Cardiac muscle cell (in vitro differentiated cells and primary cell): ENCODE data around the gene JHY. TPM values are rescaled to one million over a fixed set of nuclear protein-coding genes. Genes with fewer than 3 reads are reported as not detected.

Source experiments
- DNase-seq, 2 donors: peaks; one replicate each; pipeline versions ENCODE4 v3.0.0 to v3.0.0-alpha.2; 2010 to 2017; ENCODE audit warnings: low read depth in 1 of 2, low spot score in 1 of 2
- H3K27ac ChIP-seq: fragments of 200-600 bp; sonication (generic); 2 replicates; pipeline ENCODE4 v1.5.1; 2016
- H3K27me3 ChIP-seq: fragments of 200-600 bp; sonication (generic); 2 replicates; pipeline ENCODE4 v1.6.0; 2016; ENCODE audit warnings: control low read depth
- H3K36me3 ChIP-seq: fragments of 200-600 bp; sonication (generic); 2 replicates; pipeline ENCODE4 v1.5.1; 2016; ENCODE audit warnings: control low read depth
- H3K4me1 ChIP-seq: fragments of 200-600 bp; sonication (generic); 2 replicates; pipeline ENCODE4 v1.8.1; 2017; ENCODE audit warnings: low read depth, mild to moderate bottlenecking, mixed run types
- H3K4me3 ChIP-seq: fragments of 200-600 bp; sonication (generic); 2 replicates; pipeline ENCODE4 v1.5.1; 2016; ENCODE audit warnings: mild to moderate bottlenecking
- H3K9me3 ChIP-seq: fragments of 200-600 bp; sonication (generic); 2 replicates; pipeline ENCODE4 v1.5.1; 2017; ENCODE audit warnings: low read depth, mild to moderate bottlenecking, control low read depth
- polyA plus RNA-seq: library from polyadenylated mRNA; unstranded; fragments of >200 nt; fragmentation: Nextera tagmentation; extraction: Ambion mirVana; gene quantifications from 2 replicates; pipeline ENCODE4 v1.2.1, GENCODE V29; 2016
- total RNA-seq: library from RNA; depleted of rRNA; stranded (reverse); fragments of >200 nt; gene quantifications from 2 replicates; pipeline ENCODE4 v1.2.3, GENCODE V29; 2016
- TF ChIP-seq, protein P1 (sequence below): IDR thresholded peaks from 2 replicates; pipeline ENCODE4 v1.5.1; 2012; ENCODE audit warnings: low read depth, mild to moderate bottlenecking, low read length

Gene JHY
- total and polyA plus RNA-seq, 2 experiments from 2014 or later, result 2.3 to 2.5 TPM

DNA sequence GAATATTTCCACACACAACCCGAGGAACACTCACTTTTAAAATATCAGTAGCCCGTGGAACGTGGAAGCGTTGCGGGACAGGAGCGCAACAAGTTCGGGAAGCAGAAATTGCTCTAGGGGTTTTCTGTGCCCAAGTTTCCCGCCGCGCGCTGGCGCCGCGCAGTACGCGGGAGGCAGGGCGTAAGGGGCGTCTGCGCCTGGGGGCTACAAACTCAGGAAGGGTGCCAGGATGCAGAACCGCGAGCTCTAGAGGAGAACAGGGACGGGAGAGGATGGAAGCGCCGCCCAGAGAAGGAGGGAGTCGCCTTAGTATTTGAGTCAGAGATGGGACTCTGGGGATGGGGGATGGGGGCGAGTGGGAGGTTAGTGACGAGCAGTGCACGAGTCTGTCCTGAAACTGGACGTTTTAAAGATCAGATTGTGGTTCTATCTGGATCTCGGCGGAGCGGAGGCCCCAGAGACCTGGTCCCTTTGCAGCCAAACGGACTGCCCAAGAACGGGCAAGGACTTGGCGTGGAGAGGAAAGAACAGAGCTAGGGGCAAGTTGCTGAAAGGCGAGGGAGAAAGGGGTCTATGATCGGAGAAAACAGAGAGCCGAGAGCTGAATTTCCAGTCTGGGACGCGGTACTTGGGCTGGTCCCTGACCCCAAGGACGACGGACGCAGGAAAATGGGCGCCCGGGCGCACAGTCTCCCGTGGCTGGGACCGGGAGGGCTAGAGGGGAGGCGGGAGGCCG lies 94.3 kb downstream of the JHY start:
- no peak overlapping the region for H3K27ac ChIP-seq
- TF ChIP-seq, protein P1, sequence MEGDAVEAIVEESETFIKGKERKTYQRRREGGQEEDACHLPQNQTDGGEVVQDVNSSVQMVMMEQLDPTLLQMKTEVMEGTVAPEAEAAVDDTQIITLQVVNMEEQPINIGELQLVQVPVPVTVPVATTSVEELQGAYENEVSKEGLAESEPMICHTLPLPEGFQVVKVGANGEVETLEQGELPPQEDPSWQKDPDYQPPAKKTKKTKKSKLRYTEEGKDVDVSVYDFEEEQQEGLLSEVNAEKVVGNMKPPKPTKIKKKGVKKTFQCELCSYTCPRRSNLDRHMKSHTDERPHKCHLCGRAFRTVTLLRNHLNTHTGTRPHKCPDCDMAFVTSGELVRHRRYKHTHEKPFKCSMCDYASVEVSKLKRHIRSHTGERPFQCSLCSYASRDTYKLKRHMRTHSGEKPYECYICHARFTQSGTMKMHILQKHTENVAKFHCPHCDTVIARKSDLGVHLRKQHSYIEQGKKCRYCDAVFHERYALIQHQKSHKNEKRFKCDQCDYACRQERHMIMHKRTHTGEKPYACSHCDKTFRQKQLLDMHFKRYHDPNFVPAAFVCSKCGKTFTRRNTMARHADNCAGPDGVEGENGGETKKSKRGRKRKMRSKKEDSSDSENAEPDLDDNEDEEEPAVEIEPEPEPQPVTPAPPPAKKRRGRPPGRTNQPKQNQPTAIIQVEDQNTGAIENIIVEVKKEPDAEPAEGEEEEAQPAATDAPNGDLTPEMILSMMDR, result no peak
- no peak for DNase-seq
- peaks cover 11% of the 10 kb centered on the region for H3K4me1 ChIP-seq
- no peaks in the 10 kb centered on the region for H3K9me3 ChIP-seq
- peak overlapping the region; percentile 16 for H3K4me3 ChIP-seq
- no peaks in the 10 kb centered on the region for H3K36me3 ChIP-seq
- H3K27me3 ChIP-seq, result peaks cover 99% of the 10 kb centered on the region

DNA sequence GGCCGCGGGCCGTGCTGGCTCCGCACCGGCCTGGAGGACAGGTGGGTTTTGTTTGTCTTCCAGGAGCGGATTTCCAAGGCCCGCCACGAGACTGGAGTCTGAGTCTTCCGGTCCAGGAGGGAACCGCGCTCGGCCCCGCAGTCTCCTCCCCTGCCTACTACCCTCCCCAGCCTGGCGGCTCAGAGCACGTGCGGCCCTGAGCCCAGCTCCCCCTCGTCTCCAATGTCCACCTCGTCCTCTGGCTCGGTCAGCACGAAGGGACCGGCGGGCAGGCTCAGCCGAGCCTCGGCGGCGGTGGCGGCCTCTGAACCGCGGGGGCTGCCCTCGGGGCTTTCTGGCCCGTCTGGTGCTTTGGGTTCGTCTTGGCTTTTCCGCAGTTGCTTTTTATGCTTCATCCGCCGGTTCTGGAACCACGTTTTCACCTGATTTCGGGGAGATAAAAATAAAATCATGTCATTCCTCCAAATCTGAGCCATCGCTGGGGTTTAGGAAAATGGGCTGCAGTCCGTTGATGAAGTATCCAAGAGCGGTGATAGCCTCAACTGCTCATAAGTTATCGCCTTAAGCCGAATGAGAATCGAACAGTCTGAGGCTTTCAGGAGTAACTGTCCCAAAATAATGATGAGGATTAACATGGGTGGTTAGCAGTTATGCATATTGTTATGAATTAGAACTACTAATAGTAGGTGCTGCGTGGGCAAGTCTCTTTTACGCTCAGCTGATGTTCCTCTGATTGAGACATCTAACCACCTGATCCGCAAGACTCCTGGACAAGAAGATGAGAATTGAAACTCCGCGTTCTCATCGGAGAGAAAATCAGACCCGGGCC lies 95.1 kb downstream of the JHY start:
- TF ChIP-seq, protein P1, result no peak
- Histone ChIP-seq H3K9me3 (no peaks in the 10 kb centered on the region), H3K4me1 (peaks cover 11% of the 10 kb centered on the region), H3K27ac (no peak overlapping the region), H3K4me3 (peak overlapping the region; percentile 16), H3K27me3 (peaks cover 99% of the 10 kb centered on the region), H3K36me3 (no peaks in the 10 kb centered on the region)
- DNase-seq, result peak in 1 of 2 donors; percentile 31

DNA sequence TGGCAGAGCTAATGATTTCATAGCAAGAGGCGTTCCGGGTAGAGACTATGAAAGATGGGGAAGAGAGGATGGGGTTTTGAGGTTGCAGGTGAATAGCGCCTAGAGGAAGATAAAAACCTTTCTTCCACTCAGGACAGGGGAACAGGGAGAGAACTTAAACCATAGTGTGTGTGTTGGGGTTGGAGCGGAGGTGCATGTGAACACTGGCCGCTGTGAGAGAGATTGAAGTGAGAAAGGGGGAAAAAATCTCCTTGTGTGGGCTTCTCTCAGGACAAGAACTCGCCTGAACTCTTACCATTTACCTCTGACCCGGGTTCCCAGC lies 95.7 kb downstream of the JHY start:
- Histone ChIP-seq H3K9me3 (no peaks in the 10 kb centered on the region), H3K4me1 (peaks cover 11% of the 10 kb centered on the region), H3K27ac (no peak overlapping the region), H3K4me3 (no peak overlapping the region), H3K36me3 (no peaks in the 10 kb centered on the region), H3K27me3 (peaks cover 99% of the 10 kb centered on the region)
- TF ChIP-seq, protein P1, result no peak
- DNase-seq, result no peak

DNA sequence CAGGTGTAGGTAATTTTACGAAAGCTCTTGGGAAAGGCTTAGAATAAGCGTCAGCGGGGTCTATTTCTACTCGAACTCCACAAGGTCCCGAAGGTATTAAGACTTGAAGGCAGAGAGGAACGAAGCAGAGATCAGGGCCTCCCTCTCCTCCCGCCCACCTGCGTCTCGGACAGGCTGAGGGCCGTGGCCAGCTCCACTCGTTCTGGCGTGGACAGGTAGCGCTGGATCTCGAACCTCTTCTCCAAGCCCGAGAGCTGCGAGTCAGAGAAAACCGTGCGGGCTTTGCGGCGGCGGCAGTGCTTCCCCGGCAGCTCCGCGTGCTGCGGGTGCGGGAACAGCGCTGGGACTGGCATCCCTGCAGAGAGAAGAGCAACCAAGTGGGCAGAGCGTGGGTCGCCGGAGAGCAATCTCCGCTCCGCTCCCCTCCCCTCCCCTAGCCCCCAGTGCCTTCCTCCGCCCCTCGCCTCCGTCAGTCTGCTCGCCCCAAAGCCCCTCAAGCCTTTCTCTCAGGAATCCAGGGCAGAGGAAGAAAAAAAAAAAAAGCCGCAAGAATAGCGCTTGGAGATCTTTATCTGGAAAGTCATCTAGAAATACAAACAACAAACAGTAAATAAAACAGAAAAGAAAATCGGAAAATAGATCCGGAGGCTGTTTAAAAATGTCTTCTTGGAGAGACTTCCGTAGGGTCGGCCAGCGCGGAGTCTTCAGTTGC lies 96.7 kb downstream of the JHY start:
- Histone ChIP-seq H3K4me1 (peaks cover 15% of the 10 kb centered on the region), H3K27ac (no peak overlapping the region), H3K27me3 (peaks cover 99% of the 10 kb centered on the region), H3K4me3 (no peak overlapping the region), H3K9me3 (no peaks in the 10 kb centered on the region), H3K36me3 (no peaks in the 10 kb centered on the region)
- no peak for DNase-seq
- TF ChIP-seq, protein P1, result no peak

DNA sequence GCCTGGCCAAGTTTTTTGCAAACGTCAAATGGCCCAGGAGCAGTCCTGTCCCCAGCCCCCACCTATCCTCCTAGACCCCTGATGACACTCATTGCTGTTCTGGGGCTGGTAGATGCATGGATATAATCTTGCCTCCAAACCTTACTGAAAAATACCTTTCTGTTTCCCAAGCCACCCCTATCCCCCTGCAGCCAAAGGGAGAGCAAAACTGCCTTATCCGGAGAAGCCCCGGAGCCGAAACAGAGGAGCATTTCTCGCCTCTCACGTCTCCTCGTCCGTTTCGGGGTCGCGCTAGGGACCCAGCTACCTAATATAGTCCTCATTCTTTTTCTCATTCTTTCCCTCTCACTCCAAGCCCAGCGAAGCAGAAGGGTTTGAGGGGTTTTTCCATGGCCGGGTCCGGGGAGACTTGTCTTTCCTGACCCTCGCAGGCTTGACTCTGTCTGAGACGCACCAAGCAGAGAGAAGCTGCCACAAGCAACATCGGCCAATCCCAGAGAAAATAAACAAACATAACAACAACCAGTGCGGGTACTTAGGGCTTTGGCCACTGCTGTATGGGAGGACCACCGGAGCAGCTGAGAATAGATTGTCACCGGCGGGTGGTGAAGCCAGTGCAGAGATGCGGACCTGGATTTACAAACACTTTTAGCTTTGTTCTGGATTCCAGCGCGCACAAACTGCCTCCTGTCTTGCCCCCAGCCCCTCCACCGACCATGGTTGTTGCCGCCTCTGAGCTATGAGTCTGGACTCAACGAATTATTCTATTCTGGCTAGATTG lies 97.4 kb downstream of the JHY start:
- TF ChIP-seq, protein P1, result no peak
- H3K4me3 ChIP-seq, result no peak overlapping the region

More for the DNA sequence above, 97.4 kb downstream of the JHY start:
- H3K9me3 ChIP-seq, result no peaks in the 10 kb centered on the region
- DNase-seq, result no peak
- peaks cover 99% of the 10 kb centered on the region for H3K27me3 ChIP-seq
- no peaks in the 10 kb centered on the region for H3K36me3 ChIP-seq
- H3K27ac ChIP-seq, result no peak overlapping the region
- peaks cover 15% of the 10 kb centered on the region for H3K4me1 ChIP-seq
